KBM-7 (cell line): ENCODE data around the gene CACNA1C.
A peak's percentile ranks its signal among the peaks of the same experiment; 100 is the strongest.

ENCODE experiments used
- DNase-seq: peaks from one replicate; pipeline ENCODE4 v3.0.0-alpha.2; 2015
- in situ Hi-C: fragments of 300-500 bp; cut with MboI; formaldehyde crosslinking; loops from 2 replicates; pipeline ENCODE4 v1.14.3; 2020; ENCODE audit warnings: low sequenced_read_pairs, low pct_unique_long_range_greater_than_20kb, mixed read lengths

CACNA1C gene

DNA sequence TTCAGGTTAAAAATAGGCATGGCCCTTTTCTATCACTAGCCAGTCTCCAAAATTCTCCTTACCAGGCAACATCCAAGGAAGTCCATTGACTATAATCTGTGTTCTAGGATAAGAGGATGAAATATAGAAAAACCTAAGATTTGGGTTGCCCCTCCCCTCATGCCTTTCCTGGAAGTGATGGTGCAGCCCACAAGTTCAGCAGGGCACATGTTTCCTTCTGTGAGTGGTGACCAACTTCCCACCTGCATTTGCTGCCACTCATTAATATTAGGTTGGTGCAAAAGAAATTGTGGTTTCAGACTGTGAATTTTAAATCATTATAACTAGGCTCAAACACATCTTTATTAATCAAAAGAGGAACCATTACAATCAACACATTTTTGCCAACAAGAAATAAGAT is 491.4 kb downstream of the CACNA1C start:
- no peak for DNase-seq
- in situ Hi-C loops: no loop called here

DNA sequence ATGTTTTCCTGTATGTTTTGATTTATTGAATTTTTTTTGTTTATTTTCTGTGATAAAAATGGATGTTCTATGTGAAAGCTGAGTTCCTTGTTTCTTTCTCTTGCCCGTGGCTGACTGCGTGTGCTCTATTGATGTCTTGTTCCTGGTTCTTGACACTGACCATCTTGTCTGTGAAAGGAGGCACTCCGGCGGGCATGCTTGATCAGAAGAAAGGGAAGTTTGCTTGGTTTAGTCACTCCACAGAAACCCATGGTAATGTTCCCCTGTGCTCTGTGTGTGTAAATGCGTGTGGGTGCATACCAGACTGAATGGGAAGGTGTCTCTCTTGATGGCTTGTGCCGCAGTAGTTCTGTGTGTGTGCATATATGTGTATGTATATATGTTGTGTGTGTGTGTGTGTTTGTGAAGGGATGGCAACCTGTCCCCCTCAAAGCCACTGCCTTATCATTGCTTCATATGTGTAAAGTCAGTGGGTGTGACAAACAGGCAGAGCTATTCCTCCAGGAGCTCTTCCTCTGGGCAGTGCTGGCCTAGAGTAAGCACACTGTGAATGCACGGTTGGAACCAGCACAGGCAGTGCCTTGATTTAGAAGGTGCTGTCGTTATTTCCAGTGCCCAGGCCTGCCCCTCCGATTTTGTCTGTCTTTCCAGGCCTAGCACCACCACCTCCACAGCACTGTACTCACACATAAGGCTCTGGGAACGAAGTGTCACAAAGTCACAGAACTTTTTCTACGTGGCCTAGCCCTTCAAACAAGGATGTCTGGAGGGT is 494.7 kb downstream of the CACNA1C start:
- DNase-seq: peak; percentile 71
- in situ Hi-C loops: no loop called here

DNA sequence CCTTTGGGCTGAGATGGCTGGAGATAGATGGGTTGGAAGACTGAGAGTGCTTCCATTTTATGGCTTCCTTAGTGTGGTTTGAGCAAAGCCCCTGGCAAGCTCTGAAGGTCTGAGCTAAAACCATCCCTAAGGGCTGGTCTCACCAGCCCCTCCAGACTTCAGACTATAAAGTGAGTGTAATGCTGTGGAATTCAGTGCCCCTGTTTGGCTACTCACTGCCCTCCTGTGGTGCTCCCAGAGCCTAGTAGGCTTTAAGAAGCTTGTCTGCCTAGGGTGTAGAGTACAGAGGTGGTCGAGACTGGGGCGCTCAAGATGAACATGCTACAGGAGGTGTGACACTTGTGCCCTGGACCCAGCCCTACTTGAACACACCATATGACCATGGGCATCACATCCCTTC is 495.3 kb downstream of the CACNA1C start:
- DNase-seq: peak; percentile 39
- in situ Hi-C loops: no loop called here

DNA sequence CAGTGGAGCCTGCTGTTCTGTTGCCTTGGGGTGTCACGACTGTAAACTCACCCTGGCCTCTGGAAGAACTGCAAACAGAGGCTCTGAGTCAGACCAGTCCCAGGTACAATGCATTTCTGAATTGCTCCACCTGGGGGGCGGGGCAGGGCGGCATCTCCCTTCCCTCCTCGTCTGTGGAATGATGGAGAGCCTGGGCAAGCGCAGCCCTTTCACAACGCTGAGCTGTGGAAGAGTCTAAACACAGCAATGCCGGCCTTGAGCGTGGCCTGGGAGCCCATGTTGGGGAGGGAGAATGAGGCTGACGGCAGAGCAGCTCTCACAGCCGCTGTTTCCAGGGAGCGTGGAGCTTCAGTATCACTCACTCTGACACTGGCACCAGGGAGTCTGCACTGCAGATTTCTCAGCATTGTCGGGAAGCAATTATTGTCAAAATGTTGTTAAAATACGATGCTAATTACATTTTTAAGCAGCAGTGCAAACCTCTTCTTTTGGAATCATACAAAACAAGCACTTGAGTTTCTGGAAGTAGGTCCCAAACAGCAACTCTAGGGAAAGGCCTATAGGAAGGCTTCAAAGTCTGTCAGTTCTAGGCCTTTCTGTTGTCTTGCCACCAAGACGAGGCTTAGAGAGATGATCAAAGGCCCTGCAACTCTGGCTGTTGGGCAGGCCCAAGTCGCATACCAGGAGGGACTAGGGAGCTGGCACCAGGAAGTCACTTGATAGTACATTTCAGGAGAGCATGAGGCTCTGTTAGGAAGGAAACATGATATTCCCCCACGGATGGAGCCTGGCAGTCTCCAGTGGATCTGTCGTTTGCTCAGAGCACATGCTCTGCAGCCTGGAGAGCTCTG is 498.0 kb downstream of the CACNA1C start:
- in situ Hi-C loops: no loop called here
- no peak for DNase-seq

DNA sequence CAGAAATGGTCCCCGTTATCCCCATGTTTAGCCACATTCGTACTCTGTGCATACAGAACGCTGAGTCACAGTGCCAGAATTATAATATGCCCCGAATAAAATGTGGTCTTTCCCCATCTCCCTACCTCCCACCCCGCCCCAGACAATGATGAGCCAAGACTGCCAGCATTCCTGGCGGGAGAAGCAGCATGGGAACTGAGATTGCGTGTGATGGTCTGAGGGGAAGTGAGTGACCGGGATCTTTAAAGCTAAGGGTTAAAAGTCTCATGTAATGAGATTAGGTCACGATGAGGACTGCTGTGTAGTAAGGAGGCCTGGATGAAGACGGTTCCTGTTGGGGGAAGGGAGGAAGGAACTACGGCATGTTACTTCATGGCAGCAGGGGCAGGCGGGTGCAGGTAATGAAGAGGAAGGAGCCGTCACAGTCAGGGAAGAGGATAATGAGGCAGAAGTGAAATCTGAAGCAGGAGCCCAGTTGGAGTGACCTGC is 498.7 kb downstream of the CACNA1C start:
- DNase-seq: no peak
- in situ Hi-C loops: no loop called here

DNA sequence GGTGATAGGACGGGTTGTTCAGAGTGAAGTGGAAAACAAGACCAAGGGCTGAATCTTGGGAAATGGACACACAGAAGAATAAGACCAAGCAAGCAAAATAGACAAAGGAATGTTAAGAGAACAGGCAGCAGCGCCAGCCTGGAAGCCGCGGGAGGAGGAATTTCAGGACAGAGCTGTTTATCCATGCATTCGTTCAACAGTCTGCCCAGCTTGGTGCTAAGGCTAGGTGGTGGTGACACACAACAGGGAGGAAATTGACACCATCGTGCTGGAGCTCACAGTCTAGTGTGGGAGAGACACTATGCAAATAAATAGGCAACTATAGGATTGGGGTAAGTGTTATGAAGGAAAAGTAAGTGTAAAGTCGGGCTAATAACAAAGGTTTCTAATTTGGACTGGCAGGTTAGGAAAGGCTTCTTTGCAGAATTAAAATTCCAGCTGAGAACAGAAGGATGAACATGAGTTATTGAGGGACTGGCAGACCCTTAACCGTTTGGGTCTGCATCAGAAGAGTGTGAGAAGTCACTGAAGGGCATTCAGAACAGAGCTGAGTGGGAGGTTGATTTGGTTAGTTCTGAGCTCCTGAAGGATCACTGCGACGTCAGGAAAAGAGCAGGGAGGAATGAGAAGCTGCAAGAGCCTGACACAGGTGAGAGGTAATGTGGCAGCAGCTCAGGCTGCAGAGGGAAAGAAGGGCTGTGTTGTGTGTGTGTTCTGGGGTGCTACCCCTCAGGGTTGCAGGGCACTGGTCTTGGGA is 499.4 kb downstream of the CACNA1C start:
- DNase-seq: no peak
- in situ Hi-C loops: no loop called here

DNA sequence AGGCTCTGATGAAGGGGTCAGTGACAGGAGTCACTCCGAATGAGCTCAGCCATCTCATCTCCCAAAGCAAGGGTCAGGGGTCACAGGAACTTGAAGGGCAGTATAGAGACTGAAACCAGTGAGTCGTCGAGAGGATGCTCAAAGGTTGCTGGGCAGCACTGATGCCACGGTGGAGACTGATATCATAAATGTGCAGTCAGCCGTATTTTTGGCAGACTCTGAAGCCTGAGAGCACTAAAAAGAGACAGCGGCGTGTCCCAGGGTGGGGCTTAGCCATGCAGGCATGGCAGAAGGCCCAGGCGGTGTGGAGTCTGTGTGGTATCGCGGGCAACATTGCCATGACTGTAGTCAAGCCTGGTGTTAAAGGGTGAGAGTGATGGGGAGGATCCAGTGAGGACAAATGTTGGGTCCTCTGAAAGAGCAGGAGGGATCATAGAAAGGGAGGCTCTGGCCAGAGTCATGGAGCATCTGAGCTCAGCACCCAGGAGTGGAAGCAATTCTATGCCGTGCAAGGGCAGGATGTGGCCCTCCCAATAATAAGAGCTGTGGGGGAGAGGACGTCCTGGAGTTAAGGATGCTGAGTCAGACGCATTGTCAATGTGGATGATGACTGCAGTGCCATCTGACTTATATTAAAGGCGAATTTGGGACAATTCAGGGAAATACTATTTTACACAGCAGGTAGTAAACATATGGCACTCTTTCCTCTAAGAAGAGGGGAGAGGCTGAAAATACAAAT is 500.8 kb downstream of the CACNA1C start:
- DNase-seq: no peak
- in situ Hi-C loops: no loop called here

DNA sequence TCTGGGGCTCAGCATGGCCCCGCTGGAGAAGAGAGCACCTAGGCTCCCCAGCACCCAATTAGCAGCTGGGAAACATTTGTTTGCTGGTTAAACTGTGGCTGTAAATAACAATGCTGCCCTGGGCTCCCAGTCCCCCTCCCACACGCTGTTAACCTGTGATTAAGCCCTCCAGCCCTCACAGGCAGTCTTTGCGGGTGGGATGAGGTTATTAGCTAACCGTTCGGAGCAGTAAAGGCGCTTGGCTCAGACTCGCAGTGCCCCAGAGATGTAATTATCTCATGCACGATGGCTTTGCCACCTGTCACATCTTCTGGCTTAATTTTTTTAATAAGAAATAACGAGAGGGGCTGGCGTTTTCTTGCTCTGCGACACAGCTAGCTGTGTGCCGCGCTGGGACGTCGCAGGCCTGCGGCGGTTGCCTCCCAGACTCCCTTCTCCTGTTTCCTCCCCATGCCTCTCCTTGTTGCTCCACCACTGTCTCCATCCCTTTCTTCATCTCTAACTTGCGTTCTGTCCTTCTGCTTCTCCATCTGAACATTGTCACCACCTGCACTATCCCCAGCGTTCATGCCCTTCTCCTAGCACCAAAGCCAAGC is 502.8 kb downstream of the CACNA1C start:
- no peak for DNase-seq
- in situ Hi-C loops: no loop called here

DNA sequence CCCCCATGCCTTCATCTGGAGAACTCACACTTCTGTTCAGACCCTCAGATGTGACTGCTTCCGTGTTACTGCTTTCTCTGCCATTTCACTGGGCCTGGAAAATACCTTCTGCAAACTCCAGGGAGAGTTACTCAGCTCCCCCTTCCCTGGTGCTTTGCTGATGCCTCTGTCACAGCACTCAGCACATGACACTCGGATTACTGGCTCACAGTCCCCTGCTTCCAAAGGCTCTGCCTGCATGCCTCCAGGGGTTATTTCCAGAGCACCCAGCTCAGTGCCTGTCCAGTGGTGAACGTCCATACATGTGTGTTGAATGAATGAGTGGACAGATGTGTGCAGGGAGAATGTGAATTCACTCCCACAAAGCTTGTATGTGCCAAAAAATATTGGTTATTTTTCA is 504.8 kb downstream of the CACNA1C start:
- in situ Hi-C loops: no loop called here
- no peak for DNase-seq

DNA sequence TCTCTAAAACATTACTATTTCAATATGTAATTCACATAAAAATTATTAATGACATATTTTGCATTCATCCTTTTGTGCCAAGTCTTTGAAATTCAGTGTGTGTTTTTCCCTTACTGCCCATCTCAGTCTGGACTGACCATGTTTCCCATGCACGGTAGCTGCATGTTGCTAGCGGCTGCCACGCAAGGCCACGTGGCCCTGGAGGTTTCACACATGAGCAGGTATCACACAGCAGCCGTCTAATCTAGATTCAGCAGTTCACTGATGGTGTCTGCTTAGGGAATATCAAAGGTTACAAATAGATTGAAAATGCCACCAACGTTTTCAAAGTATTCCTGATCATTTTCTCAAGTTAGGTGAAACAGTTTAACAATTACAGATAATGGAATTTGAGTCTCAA is 507.1 kb downstream of the CACNA1C start:
- in situ Hi-C loops: no loop called here
- no peak for DNase-seq

DNA sequence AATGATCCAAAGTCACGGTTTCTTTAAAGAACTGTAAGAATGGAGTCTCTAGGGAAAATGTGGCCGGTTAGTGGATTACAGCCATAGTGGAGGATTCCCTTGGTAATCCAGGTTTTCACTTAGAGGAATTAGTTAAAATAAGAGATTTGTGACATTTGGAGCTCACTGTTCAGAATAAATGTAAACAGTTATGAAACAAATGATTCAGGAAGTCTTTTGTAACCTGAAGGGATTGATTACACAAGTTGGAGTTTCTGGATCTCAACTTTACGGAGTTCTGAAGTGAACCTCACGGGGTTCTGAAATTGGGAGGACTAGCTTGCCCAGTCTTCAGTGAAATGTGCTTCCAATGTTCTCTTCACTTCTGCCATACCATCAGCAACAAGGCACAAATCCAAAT is 507.6 kb downstream of the CACNA1C start:
- in situ Hi-C loops: no loop called here
- no peak for DNase-seq

DNA sequence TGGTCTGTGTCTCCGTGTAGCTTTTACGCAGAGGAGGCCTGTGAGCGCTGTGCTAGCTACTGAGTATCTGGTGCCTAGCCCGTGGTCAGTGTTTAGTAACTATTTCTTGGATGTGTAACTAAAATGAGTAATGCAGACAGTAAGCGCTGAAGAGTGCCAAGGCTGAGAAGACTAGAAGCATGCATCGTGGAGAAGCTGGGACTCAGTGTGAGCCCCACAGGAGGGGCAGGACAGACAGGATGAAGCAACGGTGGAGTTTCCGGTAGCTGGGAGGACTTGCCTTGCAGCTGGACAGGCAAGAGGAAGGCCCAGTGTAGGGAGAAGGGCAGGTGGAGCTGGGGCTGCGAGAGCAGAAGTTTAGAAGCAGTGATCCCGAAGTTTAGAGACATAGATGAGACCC is 508.6 kb downstream of the CACNA1C start:
- DNase-seq: no peak
- in situ Hi-C loops: no loop called here

DNA sequence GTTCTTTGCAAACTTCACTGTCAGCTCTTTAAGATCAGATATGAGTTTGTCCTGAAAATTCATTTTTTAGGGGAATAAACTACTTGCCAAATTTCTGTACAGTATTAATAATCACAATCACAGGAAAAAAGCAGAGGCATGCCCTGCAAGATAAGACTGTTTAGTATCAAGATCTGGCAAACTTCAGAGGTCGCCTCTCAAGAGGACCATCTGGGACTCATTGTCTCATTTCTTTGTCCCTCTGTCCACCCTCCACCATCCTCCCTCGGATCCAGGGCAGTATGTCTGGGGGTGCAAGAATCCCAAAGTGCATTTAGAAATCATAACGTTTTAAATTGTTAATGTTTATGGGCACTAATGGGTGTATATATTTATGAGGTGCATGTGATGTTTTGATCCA is 509.6 kb downstream of the CACNA1C start:
- in situ Hi-C loops: no loop called here
- no peak for DNase-seq

DNA sequence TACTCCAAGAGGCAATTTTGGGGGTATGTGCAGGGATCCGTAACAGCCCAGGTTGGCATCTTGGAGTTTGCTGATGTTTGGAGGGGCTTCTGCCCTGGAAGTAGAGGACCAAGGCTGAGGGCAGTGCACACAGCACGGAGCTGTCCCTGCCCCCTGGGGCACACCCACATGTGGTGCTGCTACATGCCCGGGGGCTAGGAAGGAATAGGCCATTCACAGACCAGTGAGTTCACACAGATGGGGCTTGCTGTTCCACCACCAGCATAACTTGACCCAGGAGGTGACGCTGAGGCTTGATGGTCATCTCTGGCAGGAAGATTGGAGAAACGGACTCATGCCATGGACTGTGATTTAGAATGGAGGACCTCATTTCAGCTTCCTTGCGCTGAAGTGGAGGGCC is 510.9 kb downstream of the CACNA1C start:
- DNase-seq: no peak
- in situ Hi-C loops: no loop called here

DNA sequence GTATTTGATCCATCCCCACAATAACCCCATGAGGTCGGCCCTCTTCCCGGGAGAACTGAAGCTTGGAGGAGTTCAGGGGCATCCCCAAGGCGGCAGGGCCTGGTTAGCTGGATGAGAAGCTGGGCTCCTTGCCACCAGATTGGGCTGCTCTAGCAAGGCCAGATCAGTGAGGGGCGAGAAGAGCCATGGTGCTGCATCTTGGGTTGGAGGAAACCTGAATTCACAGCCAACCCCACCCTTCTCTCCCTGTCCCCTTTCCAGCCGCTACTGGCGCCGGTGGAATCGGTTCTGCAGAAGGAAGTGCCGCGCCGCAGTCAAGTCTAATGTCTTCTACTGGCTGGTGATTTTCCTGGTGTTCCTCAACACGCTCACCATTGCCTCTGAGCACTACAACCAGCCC is 513.4 kb downstream of the CACNA1C start:
- in situ Hi-C loops: no loop called here
- DNase-seq: no peak

DNA sequence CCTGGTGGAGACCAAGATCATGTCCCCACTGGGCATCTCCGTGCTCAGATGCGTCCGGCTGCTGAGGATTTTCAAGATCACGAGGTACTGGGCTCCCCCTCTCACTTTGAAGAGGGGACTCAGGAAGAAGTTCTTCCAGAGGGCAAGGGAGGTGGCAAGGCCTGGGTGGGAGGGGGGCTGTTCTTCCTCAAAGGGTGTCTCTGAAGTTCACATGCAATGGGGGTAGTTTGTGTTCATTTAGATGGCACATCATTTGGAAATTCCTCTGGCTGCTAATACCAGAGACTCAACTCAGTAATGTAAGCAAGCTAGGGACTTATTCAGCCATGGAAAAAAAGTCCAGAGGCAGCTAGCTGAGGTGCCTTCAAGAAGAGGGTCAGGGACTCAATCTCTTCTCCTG is 514.9 kb downstream of the CACNA1C start:
- no peak for DNase-seq
- in situ Hi-C loops: no loop called here

DNA sequence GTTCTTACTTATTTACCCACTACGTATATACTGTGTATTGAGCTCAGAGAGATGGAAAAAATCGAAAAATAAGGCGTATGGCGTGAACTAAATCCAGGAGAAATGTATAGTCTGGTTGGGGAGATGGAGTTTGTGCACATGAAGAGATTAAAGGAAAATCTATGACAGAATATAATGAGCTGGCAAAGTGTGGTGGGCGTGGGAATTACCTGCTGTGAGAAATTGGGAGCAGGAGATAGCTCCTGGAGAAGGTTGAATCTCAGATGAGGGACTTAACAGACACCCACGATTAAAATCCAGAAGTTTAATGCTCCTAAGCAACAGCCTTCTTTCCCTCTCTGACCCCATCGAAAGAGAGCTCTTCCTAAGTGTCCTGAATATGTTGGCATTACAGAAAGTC is 517.8 kb downstream of the CACNA1C start:
- no peak for DNase-seq
- in situ Hi-C loops: no loop called here

DNA sequence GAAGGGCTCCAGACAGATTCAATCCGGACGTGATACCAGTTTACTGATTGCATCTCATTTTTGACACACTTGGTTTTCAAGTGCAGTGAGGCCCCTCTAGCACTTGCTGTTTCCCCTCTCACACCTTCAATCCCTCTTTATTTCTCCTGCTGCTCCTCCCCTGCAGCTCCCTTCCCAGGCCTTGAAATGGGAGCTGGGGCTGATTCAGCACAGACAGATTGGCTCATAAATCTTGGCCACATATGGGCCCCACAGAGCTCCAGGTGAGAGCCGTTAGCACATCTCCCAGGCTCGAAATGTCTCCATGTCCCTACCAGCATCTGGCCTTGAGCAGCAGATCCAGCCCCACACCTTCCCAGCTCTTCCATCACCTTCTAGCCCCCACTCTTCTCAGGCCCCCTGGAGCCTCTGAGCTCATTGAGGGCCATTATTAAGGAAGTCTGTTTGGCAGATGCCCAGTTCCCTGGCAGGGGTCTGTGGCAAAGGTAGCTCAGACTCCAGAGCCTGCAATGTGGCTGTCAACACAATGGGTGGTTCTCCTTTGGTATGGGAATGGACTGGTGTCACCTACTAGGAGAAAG is 521.7 kb downstream of the CACNA1C start:
- DNase-seq: no peak
- in situ Hi-C loops: no loop called here
